Neural cell (in vitro differentiated cells): ENCODE data around the gene PROX2.

ENCODE experiments used
- EP300 ChIP-seq: fragments of 450-650 bp; conservative IDR thresholded peaks from 2 replicates; pipeline ENCODE4 v1.6.1; 2014; ENCODE audit warnings: antibody characterized with exemption, mild to moderate bottlenecking, moderate library complexity; ENCODE audit not compliant: poor library complexity, severe bottlenecking
- POLR2AphosphoS5 ChIP-seq: IDR thresholded peaks from 2 replicates; pipeline ENCODE4 v1.6.1; 2012
- TF ChIP-seq, protein P1 (sequence below): fragments of 450-650 bp; IDR thresholded peaks from 2 replicates; pipeline ENCODE4 v1.5.1; 2014; ENCODE audit warnings: antibody characterized with exemption, mild to moderate bottlenecking, moderate library complexity; ENCODE audit not compliant: poor library complexity, severe bottlenecking
- TF ChIP-seq, protein P2 (sequence below): IDR thresholded peaks from 2 replicates; pipeline ENCODE4 v1.6.1; 2012; ENCODE audit warnings: borderline replicate concordance

DNA sequence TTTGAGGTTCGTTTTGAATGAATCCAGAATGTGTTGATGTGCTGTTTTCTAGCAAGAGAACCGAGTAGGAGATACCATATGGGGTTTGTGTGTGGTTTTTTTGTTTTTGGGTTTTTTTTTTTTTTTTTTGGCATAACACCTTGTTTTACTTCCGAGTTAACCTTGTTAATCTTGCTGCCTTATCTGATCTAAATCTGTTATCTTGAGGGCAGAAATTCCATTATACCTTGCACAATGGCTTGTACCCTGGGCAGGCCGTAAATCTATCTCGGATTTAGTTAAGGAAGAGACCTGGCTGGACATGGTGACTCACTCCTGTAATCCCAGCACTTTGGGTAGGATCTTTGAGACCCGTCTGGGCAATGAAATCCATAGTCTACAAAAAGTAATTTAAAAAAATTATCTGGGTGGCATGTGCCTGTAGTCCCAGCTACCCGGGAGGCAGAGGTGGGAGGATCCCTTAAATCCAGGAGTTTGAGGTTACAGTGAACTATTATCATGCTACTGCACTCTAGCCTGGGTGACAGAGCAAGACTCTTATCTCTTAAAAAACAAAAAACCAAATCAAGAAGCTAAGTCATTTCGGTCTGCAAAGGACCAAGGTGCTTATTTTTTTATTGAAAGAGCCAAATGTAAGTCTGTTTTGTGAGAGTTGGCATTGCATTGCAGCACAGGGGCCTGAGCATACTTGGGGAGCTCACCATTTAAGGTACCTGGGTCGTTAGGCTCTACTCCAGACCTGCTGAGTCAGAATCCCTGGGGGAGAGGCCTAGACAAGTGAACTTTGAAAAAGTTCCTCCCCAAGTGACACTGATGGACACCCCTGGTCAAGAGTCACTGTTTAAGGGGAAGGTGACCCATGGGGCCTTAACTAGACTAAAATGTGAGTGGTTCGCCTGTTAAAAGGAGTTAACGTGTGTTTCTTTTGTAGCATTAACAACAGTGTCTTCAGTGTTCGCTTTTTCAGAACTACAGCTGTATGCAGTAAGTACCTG, 12.5 kb upstream of the PROX2 start:
- TF ChIP-seq POLR2AphosphoS5: no peak
- TF ChIP-seq, protein P1, sequence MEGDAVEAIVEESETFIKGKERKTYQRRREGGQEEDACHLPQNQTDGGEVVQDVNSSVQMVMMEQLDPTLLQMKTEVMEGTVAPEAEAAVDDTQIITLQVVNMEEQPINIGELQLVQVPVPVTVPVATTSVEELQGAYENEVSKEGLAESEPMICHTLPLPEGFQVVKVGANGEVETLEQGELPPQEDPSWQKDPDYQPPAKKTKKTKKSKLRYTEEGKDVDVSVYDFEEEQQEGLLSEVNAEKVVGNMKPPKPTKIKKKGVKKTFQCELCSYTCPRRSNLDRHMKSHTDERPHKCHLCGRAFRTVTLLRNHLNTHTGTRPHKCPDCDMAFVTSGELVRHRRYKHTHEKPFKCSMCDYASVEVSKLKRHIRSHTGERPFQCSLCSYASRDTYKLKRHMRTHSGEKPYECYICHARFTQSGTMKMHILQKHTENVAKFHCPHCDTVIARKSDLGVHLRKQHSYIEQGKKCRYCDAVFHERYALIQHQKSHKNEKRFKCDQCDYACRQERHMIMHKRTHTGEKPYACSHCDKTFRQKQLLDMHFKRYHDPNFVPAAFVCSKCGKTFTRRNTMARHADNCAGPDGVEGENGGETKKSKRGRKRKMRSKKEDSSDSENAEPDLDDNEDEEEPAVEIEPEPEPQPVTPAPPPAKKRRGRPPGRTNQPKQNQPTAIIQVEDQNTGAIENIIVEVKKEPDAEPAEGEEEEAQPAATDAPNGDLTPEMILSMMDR: no peak
- TF ChIP-seq EP300: no peak
- TF ChIP-seq, protein P2, sequence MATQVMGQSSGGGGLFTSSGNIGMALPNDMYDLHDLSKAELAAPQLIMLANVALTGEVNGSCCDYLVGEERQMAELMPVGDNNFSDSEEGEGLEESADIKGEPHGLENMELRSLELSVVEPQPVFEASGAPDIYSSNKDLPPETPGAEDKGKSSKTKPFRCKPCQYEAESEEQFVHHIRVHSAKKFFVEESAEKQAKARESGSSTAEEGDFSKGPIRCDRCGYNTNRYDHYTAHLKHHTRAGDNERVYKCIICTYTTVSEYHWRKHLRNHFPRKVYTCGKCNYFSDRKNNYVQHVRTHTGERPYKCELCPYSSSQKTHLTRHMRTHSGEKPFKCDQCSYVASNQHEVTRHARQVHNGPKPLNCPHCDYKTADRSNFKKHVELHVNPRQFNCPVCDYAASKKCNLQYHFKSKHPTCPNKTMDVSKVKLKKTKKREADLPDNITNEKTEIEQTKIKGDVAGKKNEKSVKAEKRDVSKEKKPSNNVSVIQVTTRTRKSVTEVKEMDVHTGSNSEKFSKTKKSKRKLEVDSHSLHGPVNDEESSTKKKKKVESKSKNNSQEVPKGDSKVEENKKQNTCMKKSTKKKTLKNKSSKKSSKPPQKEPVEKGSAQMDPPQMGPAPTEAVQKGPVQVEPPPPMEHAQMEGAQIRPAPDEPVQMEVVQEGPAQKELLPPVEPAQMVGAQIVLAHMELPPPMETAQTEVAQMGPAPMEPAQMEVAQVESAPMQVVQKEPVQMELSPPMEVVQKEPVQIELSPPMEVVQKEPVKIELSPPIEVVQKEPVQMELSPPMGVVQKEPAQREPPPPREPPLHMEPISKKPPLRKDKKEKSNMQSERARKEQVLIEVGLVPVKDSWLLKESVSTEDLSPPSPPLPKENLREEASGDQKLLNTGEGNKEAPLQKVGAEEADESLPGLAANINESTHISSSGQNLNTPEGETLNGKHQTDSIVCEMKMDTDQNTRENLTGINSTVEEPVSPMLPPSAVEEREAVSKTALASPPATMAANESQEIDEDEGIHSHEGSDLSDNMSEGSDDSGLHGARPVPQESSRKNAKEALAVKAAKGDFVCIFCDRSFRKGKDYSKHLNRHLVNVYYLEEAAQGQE: no peak
